ENCODE data around the gene P3H2. TPM values are rescaled to one million over a fixed set of nuclear protein-coding genes. Genes with fewer than 3 reads are reported as not detected.

The P3H2 gene
- total RNA-seq, 1 experiment from 2014 or later: 0.03 TPM

Small RNA genes within 50 kb of the gene (small RNA-seq; reads per million reads assigned to genes)
- gene RNU6-1109P: not detected

Other genes starting within 250 kb of the P3H2 start
- gene CLDN1, start 201.5 kb upstream of the P3H2 start, total RNA-seq (2014; rRNA removed; shearing (Covaris generic)): 0.20 and 0.37 TPM in 2 replicates